ENCODE results near the gene NEXN. TPM values are rescaled to one million over a fixed set of nuclear protein-coding genes. Genes with fewer than 3 reads are reported as not detected.

Gene NEXN
- total RNA-seq = 7.0 TPM

DNA sequence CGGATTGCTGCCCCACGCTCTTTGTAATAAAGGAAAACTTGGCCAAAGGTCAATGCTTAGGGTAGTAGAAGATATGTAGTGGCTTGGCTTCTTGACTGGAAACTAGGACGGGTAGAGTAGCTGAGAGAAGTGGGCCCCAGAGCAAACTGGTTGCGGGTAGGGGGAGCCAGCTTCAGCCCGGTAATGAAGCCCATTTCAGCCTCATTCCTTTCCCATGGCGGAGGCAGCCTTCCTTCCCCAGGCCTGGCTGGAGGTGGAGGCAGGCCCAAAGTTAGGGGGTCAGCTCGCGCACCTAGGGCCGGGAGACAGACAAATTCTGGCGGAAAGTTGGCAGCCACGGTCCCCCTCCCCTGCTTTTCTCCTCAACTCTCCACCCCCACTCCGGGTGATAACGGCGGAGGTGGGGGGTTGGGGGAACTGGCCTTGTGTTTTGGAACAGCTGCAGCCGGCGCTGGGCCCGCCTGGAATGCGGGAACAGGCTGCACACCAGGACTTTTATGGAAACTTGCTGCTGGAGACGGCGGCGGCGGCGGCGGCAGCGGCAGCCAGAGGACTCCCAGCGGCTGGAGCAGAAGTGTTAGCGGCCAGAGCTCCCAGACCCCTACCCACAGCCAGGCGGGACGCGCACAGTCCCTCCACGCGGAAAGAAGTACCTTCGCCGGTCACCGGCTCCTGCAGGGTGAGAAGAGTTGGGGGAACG, at the start of gene NEXN:
Gene NEXN, plus strand, starts transcription at position 544 of the 700 bp plus-strand sequence. CDS start 27,483 bp downstream, outside the sequence.

DNA sequence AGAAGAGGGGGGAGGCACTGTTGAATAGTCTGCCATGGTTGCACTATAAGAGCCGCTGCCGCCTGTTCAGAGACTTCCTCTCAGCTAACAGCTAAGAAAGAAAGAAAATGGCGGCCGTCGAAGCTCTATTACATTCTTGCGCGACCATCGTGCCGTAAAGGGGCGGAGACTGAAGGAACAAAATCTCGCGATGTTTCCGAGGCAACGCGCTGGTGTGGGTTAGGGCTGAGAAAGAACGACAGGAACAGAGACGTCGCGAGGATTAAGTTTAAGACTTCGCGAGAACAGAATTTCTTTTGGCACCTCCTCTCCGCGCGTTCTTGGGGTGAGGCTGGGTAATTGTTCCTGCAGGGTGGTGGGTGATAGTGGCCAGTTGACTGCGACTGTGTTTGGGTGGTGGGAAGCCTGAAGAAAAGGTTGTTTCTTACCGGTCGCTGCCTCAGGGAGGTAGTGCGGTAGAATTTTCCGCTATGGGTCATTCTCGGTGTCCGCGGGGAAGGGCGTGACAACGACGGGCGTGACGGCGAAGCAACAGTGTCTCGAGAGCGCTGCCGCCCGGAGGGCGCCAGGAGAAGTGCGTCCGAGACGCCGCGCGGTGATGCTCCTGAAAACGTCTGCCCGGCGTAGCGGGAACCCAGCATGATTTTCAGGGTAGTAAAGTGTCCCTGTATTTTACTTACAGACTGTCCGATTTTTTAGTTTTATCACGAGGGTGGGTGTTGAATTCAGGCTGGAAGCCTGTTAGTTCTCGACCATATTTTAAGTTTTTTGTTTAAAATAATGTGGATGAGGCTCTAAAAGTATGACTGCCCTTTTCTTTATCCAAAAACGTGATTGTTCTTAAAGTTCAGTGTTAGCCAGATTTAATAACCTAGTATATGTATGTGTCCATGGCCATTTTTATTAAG, 90.8 kb downstream of the NEXN start, which contains the start of gene FUBP1:
Gene FUBP1, minus strand, starts transcription at position 104 of the 908 bp plus-strand sequence. Its CDS starts 68 bp downstream, at position 36.

Other genes with a start within 250 kb of the NEXN start
- gene ZZZ3, start 206.0 kb upstream of the NEXN start, total RNA-seq = 124 TPM
- gene USP33, start 128.8 kb upstream of the NEXN start, total RNA-seq = 118 TPM
- 26.5 TPM for gene MIGA1, start 109.0 kb upstream of the NEXN start, total RNA-seq
- gene FUBP1, start 90.4 kb downstream of the NEXN start, total RNA-seq = 272 TPM
- gene DNAJB4, start 116.3 kb downstream of the NEXN start, total RNA-seq = 78.0 TPM
- 7.5 TPM for gene GIPC2, start 157.3 kb downstream of the NEXN start, total RNA-seq